Lung (tissue), 12 donors: ENCODE data around the gene SPATA20. TPM values are rescaled to one million over a fixed set of nuclear protein-coding genes. Genes with fewer than 3 reads are reported as not detected.
A peak's percentile ranks its signal among the peaks of the same experiment; 100 is the strongest.

Source experiments
- ATAC-seq: fragments of 200-7000 bp; cut with Tn5 transposase; one replicate; pipeline ENCODE4 v1.9.1; 2020; ENCODE audit warnings: moderate number of reproducible peaks; ENCODE audit not compliant: insufficient read depth, low FRiP score
- DNase-seq, 3 donors: peaks; one replicate each; pipeline ENCODE4 v3.0.0-alpha.2; 2013 to 2017
- H3K27ac ChIP-seq, 2 donors: one replicate each; pipeline ENCODE4 v1.5.1; 2013; ENCODE audit warnings: mild to moderate bottlenecking in 2 of 2, moderate library complexity in 2 of 2, control low read depth in 1 of 2, inconsistent platforms in 1 of 2, low read depth in 1 of 2, low read length in 1 of 2
- H3K27me3 ChIP-seq, 3 donors: one replicate each; pipeline ENCODE4 v1.5.1; 2013; ENCODE audit warnings: low read length in 2 of 3; ENCODE audit not compliant: control insufficient read depth in 3 of 3, insufficient read depth in 3 of 3
- H3K36me3 ChIP-seq, 4 donors: one replicate each; pipeline ENCODE4 v1.5.1; 2013; ENCODE audit warnings: low read length in 4 of 4, mild to moderate bottlenecking in 1 of 4, moderate library complexity in 1 of 4; ENCODE audit not compliant: control insufficient read depth in 4 of 4, insufficient read depth in 4 of 4
- H3K4me1 ChIP-seq, 5 donors: one replicate each; pipeline ENCODE4 v1.5.1; 2013; ENCODE audit warnings: low read length in 5 of 5, mild to moderate bottlenecking in 2 of 5, moderate library complexity in 1 of 5; ENCODE audit not compliant: control insufficient read depth in 5 of 5, insufficient read depth in 5 of 5
- H3K4me3 ChIP-seq: one replicate; pipeline ENCODE4 v1.5.1; 2013; ENCODE audit warnings: mild to moderate bottlenecking, control low read depth, moderate library complexity
- H3K9ac ChIP-seq, 2 donors: one replicate each; pipeline ENCODE4 v1.5.1; 2013; ENCODE audit warnings: low read length in 2 of 2, control low read depth in 1 of 2; ENCODE audit not compliant: insufficient read depth in 1 of 2
- H3K9me3 ChIP-seq, 4 donors: one replicate each; pipeline ENCODE4 v1.5.1; 2013; ENCODE audit warnings: low read length in 3 of 4, mild to moderate bottlenecking in 1 of 4, moderate library complexity in 1 of 4; ENCODE audit not compliant: control insufficient read depth in 4 of 4, insufficient read depth in 3 of 4
- WGBS, 2 donors: extraction: QIAGEN DNeasy Blood & Tissue Kit; methylation state at CpG; one replicate each; pipeline ENCODE4 v1.1.7; 2013; 5-methylcytosine and 5-hydroxymethylcytosine counted together
- polyA plus RNA-seq, 2 donors: library from polyadenylated mRNA; stranded (reverse); fragments of 200-250 nt; gene quantifications; one replicate each; pipeline ENCODE4 v1.2.1, GENCODE V29; 2013
- total RNA-seq, 2 donors: library from RNA; depleted of rRNA in 1 of 2; stranded (reverse); fragments of >200 nt in 1 of 2; gene quantifications; one replicate each; pipeline ENCODE4 v1.2.1, GENCODE V29; 2014 to 2021
- TF ChIP-seq, protein P1 (sequence below): IDR thresholded peaks from 2 replicates; pipeline ENCODE4 v1.5.1; 2012; ENCODE audit warnings: mild to moderate bottlenecking; ENCODE audit errors: control extremely low read depth, extremely low read depth
- donor health status: control.
- donor health status: control.
- donor health status: Bipolar disorder and iron deficiency.
- donor health status: healthy.
- donor health status: DM: yes; HTN: yes; CAD: no.

SPATA20 gene
- total and polyA plus RNA-seq, 4 donors = 10.5 to 37.8 (median 29.0) TPM

DNA sequence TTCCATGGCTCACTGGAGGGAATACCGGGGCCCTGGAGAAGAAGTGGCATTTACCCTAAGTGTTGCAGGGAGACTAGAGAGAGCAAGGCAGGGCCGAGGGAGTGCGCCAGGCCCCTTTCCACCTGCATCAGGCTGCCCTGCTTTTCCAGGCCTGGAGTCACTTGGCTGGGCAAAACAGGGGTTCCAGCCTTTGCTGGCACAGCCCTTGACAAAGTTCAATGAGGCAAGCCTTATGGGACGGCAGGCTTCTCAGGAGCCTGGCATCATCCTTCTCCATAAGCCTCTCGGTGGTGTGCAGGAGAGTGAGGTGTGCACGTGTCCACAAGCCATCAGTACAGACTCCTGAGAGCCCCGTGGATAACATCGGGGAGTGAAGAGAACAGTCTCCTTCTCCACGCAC is 40.6 kb downstream of the SPATA20 start:
- Histone ChIP-seq H3K4me3 (no peak overlapping the region), H3K9me3 (no peaks in the 10 kb centered on the region), H3K36me3 (peaks cover 0 to 24% (median under 1%) of the 10 kb centered on the region in 4 donors), H3K27ac (no peak overlapping the region), H3K9ac (no peak overlapping the region), H3K27me3 (no peaks in the 10 kb centered on the region), H3K4me1 (peaks cover 6 to 41% (median 18%) of the 10 kb centered on the region in 5 donors)
- TF ChIP-seq, protein P1, sequence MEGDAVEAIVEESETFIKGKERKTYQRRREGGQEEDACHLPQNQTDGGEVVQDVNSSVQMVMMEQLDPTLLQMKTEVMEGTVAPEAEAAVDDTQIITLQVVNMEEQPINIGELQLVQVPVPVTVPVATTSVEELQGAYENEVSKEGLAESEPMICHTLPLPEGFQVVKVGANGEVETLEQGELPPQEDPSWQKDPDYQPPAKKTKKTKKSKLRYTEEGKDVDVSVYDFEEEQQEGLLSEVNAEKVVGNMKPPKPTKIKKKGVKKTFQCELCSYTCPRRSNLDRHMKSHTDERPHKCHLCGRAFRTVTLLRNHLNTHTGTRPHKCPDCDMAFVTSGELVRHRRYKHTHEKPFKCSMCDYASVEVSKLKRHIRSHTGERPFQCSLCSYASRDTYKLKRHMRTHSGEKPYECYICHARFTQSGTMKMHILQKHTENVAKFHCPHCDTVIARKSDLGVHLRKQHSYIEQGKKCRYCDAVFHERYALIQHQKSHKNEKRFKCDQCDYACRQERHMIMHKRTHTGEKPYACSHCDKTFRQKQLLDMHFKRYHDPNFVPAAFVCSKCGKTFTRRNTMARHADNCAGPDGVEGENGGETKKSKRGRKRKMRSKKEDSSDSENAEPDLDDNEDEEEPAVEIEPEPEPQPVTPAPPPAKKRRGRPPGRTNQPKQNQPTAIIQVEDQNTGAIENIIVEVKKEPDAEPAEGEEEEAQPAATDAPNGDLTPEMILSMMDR = no peak
- 91 to 96% methylated on average over 9 of the region's 9 CpGs for WGBS, 2 donors
- ATAC-seq = no peak
- DNase-seq = no peak

GRCh38 chr17:50588391-50589049 is 41.5 kb downstream of the SPATA20 start:
- Histone ChIP-seq H3K9ac (no peak overlapping the region), H3K27me3 (no peaks in the 10 kb centered on the region), H3K4me3 (no peak overlapping the region), H3K36me3 (peaks cover 0 to 24% (median under 1%) of the 10 kb centered on the region in 4 donors), H3K4me1 (peaks cover 6 to 50% (median 20%) of the 10 kb centered on the region in 5 donors), H3K27ac (no peak overlapping the region), H3K9me3 (no peaks in the 10 kb centered on the region)
- TF ChIP-seq, protein P1 = no peak
- ATAC-seq = no peak
- 71 to 83% methylated on average over 18 of the region's 18 CpGs for WGBS, 2 donors
- DNase-seq = peak; percentile 73 to 81 (median 80)

GRCh38 chr17:50589095-50589705 is 42.2 kb downstream of the SPATA20 start:
- no peak for ATAC-seq

More at GRCh38 chr17:50589095-50589705, 42.2 kb downstream of the SPATA20 start:
- H3K27ac ChIP-seq = no peak overlapping the region
- peaks cover 6 to 57% (median 23%) of the 10 kb centered on the region in 5 donors for H3K4me1 ChIP-seq
- TF ChIP-seq, protein P1 = no peak
- no peaks in the 10 kb centered on the region for H3K9me3 ChIP-seq
- peak in 2 of 3 donors; percentile 40 to 58 for DNase-seq
- H3K9ac ChIP-seq = no peak overlapping the region
- H3K4me3 ChIP-seq = no peak overlapping the region
- H3K36me3 ChIP-seq = peaks cover 0 to 24% (median under 1%) of the 10 kb centered on the region in 4 donors
- H3K27me3 ChIP-seq = no peaks in the 10 kb centered on the region
- 54 to 70% methylated on average over 10 of the region's 10 CpGs for WGBS, 2 donors
